ENCODE measurements around the gene APIP.
"Not testable (repeated sequence)": the region's sequence is repeated elsewhere in the genome, so short reads cannot be mapped to it uniquely, and the experiment has no call there.

The APIP gene

GRCh38 chr11:34924714-34925113 lies 8.5 kb upstream of the APIP start:
- no peak for DNase-seq

- DNase-seq: no peak
Measured at GRCh38 chr11:34921156-34921555, 5.0 kb upstream of the APIP start.

- DNase-seq: no peak
Measured at GRCh38 chr11:34916843-34917770, 928 bp upstream of the APIP start.

GRCh38 chr11:34915136-34916014 lies 804 bp downstream of the APIP start:
- DNase-seq: peak; percentile 84

- not testable (repeated sequence) for DNase-seq
Measured at GRCh38 chr11:34913556-34913955, 2.6 kb downstream of the APIP start.

- DNase-seq: no peak
Measured at GRCh38 chr11:34911676-34912075, 4.5 kb downstream of the APIP start.

GRCh38 chr11:34910817-34911216 lies 5.4 kb downstream of the APIP start:
- no peak for DNase-seq

GRCh38 chr11:34909955-34910354 lies 6.2 kb downstream of the APIP start:
- DNase-seq: no peak

- no peak for DNase-seq
Measured at GRCh38 chr11:34909415-34909814, 6.8 kb downstream of the APIP start.

- DNase-seq: no peak
Measured at GRCh38 chr11:34907934-34908593, 8.1 kb downstream of the APIP start.

GRCh38 chr11:34905666-34906065 lies 10.5 kb downstream of the APIP start:
- DNase-seq: no peak

GRCh38 chr11:34904421-34904955 lies 11.7 kb downstream of the APIP start:
- no peak for DNase-seq

- no peak for DNase-seq
Measured at GRCh38 chr11:34899633-34900016, 16.6 kb downstream of the APIP start.

GRCh38 chr11:34898474-34898873 lies 17.7 kb downstream of the APIP start:
- DNase-seq: no peak

GRCh38 chr11:34897171-34897870 lies 18.9 kb downstream of the APIP start:
- no peak for DNase-seq

GRCh38 chr11:34896191-34896590 lies 20.0 kb downstream of the APIP start:
- not testable (repeated sequence) for DNase-seq

- DNase-seq: no peak
Measured at GRCh38 chr11:34893416-34893815, 22.8 kb downstream of the APIP start.

GRCh38 chr11:34891611-34892010 lies 24.6 kb downstream of the APIP start:
- DNase-seq: no peak

- DNase-seq: peak; percentile 49
Measured at GRCh38 chr11:34890812-34891211, 25.4 kb downstream of the APIP start.

GRCh38 chr11:34890089-34890488 lies 26.1 kb downstream of the APIP start:
- no peak for DNase-seq

- no peak for DNase-seq
Measured at GRCh38 chr11:34887260-34887659, 28.9 kb downstream of the APIP start.

- no peak for DNase-seq
Measured at GRCh38 chr11:34886609-34887008, 29.6 kb downstream of the APIP start.

All from NCI-H1092 treated with DMSO at 0.1 percent for 48 hours (cell line).